K562 (cell line): Measurements from ENCODE around the gene AFF3. TPM values are rescaled to one million over a fixed set of nuclear protein-coding genes. Genes with fewer than 3 reads are reported as not detected.

Source experiments
- ATAC-seq: fragments of 200-7000 bp; cut with Tn5 transposase; 3 replicates; pipeline ENCODE4 v1.9.1; 2020; ENCODE audit warnings: moderate library complexity
- BruUV-seq: library from RNA; stranded (reverse); fragments of 400-500 nt; replicated peaks from 2 replicates; lab custom pipeline; 2021; lab: Mats Ljungman, UMichigan
- CTCF ChIA-PET: fragments of 300-600 bp; formaldehyde crosslinking; extraction: SDS; loops from one replicate; lab custom pipeline; 2021; ENCODE audit warnings: low intra/inter-chr PET ratio; lab: Yijun Ruan, JAX
- POLR2A ChIA-PET: fragments of 300-600, 350-650 bp; sonication (Branson Sonifier 250); formaldehyde crosslinking; extraction: SDS; loops from one replicate; lab custom pipeline; 2021; ENCODE audit warnings: antibody characterized with exemption, inconsistent platforms; lab: Yijun Ruan, JAX
- DNase-seq, 4 experiments: peaks; one replicate each; pipeline versions ENCODE4 v3.0.0 to v3.0.0-alpha.2; 2011 to 2018; ENCODE audit warnings: low spot score in 3 of 4, mixed read lengths in 3 of 4; ENCODE audit errors: extremely low read depth in 1 of 4
- FAIRE-seq: peaks from 2 replicates; lab custom pipeline; 2011; peaks lifted over from hg19 to GRCh38; lab: Jason Lieb, UNC
- H2AFZ ChIP-seq: 2 replicates; pipeline ENCODE4 v1.6.0; 2011; ENCODE audit warnings: low read depth, low read length, control low read depth, inconsistent platforms
- H3K27ac ChIP-seq: fragments of 200-600 bp; 3 replicates; pipeline ENCODE4 v1.8.0; 2011; ENCODE audit warnings: low read depth, mild to moderate bottlenecking, control low read depth, inconsistent platforms, low read length, moderate library complexity, mixed read lengths; ENCODE audit errors: extremely low read depth
- H3K27me3 ChIP-seq, 2 experiments: fragments of 300-600 bp in 1 of 2; 2 replicates in 1 of 2; 3 replicates in 1 of 2; pipeline versions ENCODE4 v1.6.0 to v1.8.0; 2011; ENCODE audit warnings: inconsistent platforms in 2 of 2, low read length in 2 of 2, mild to moderate bottlenecking in 1 of 2, mixed read lengths in 1 of 2, moderate library complexity in 1 of 2; ENCODE audit not compliant: control insufficient read depth in 2 of 2, insufficient read depth in 2 of 2
- H3K36me3 ChIP-seq: fragments of 300-600 bp; 3 replicates; pipeline ENCODE4 v1.8.0; 2011; ENCODE audit warnings: mild to moderate bottlenecking, low read length, inconsistent platforms; ENCODE audit not compliant: control insufficient read depth, insufficient read depth
- H3K4me1 ChIP-seq, 2 experiments: fragments of 200-600 bp in 1 of 2; replicated peaks in 1 of 2; 2 replicates in 1 of 2; 3 replicates in 1 of 2; pipeline versions ENCODE4 v1.5.1 to v1.8.0; 2011; ENCODE audit warnings: inconsistent platforms in 2 of 2, low read length in 2 of 2, mild to moderate bottlenecking in 1 of 2, mixed read lengths in 1 of 2, moderate library complexity in 1 of 2; ENCODE audit not compliant: control insufficient read depth in 2 of 2, insufficient read depth in 2 of 2
- H3K4me2 ChIP-seq: 2 replicates; pipeline ENCODE4 v1.6.1; 2011; ENCODE audit warnings: low read length, control low read depth, inconsistent platforms, mixed read lengths; ENCODE audit not compliant: insufficient read depth
- H3K4me3 ChIP-seq: fragments of 200-600 bp; sonication (generic), shearing (Covaris generic); 2 replicates; pipeline ENCODE4 v1.5.1; 2016; ENCODE audit warnings: control low read depth, inconsistent platforms
- H3K79me2 ChIP-seq: fragments of 200-600 bp; 3 replicates; pipeline ENCODE4 v1.8.0; 2011; ENCODE audit warnings: low read length, inconsistent platforms; ENCODE audit not compliant: control insufficient read depth, insufficient read depth
- H3K9ac ChIP-seq, 2 experiments: 2 replicates each; pipeline versions ENCODE4 v1.6.0 to v1.6.1; 2011; ENCODE audit warnings: low read depth in 2 of 2, low read length in 2 of 2, control low read depth in 1 of 2, inconsistent platforms in 1 of 2, mild to moderate bottlenecking in 1 of 2, mixed read lengths in 1 of 2; ENCODE audit not compliant: insufficient read depth in 1 of 2
- H3K9me1 ChIP-seq: one replicate; pipeline ENCODE4 v1.6.0; 2011; ENCODE audit warnings: inconsistent platforms, mild to moderate bottlenecking, low read length, moderate library complexity; ENCODE audit not compliant: control insufficient read depth, insufficient read depth
- H3K9me3 ChIP-seq: replicated peaks from 2 replicates; pipeline ENCODE4 v1.5.1; 2011; ENCODE audit warnings: low read depth, low read length, inconsistent platforms; ENCODE audit not compliant: control insufficient read depth, insufficient read depth
- H4K20me1 ChIP-seq: replicated peaks from 2 replicates; pipeline ENCODE4 v1.6.1; 2011; ENCODE audit warnings: low read length, inconsistent platforms, mixed read lengths; ENCODE audit not compliant: control insufficient read depth, insufficient read depth
- CBFB ChIP-seq: sonication (generic); formaldehyde crosslinking; IDR thresholded peaks from 2 replicates; pipeline ENCODE4 v1.4.0; 2020; ENCODE audit warnings: mild to moderate bottlenecking, missing genetic modification reagents
- CHD1 ChIP-seq: fragments of 200-600 bp; sonication (generic); IDR thresholded peaks from one replicate; pipeline ENCODE4 v1.6.1; 2012; ENCODE audit warnings: mild to moderate bottlenecking, moderate library complexity, low read length, inconsistent platforms
- DIDO1 ChIP-seq: fragments of 450-650 bp; IDR thresholded peaks from 2 replicates; pipeline ENCODE4 v1.6.1; 2016; ENCODE audit warnings: low read depth, missing biosample characterization, missing genetic modification characterization
- DPF2 ChIP-seq: fragments of 450-650 bp; IDR thresholded peaks from 2 replicates; pipeline ENCODE4 v1.6.1; 2016
- FOXP1 ChIP-seq: sonication (generic); formaldehyde crosslinking; IDR thresholded peaks from 2 replicates; pipeline ENCODE4 v1.8.0; 2022; ENCODE audit warnings: mild to moderate bottlenecking, missing genetic modification reagents
- MAFG ChIP-seq: fragments of 450-650 bp; conservative IDR thresholded peaks from 2 replicates; pipeline ENCODE4 v1.6.1; 2016; ENCODE audit warnings: missing genetic modification characterization, missing compliant biosample characterization
- MYNN ChIP-seq, 2 experiments: sonication (generic); formaldehyde crosslinking in 1 of 2; IDR thresholded peaks; 2 replicates each; pipeline versions ENCODE4 v1.5.0 to v1.6.1; 2016 to 2020; ENCODE audit warnings: antibody characterized with exemption in 1 of 2, missing genetic modification reagents in 1 of 2
- POLR2AphosphoS2 ChIP-seq: IDR thresholded peaks from 2 replicates; pipeline ENCODE4 v1.6.1; 2012; ENCODE audit warnings: low read length, improper control_type of control experiment
- RFX5 ChIP-seq: IDR thresholded peaks from 2 replicates; pipeline ENCODE4 v1.6.1; 2011; ENCODE audit warnings: low read depth, mild to moderate bottlenecking, improper control_type of control experiment, low read length
- SOX6 ChIP-seq: fragments of 450-650 bp; IDR thresholded peaks from 2 replicates; pipeline ENCODE4 v1.6.1; 2014; ENCODE audit warnings: mild to moderate bottlenecking
- ZNF57 ChIP-seq: fragments of 450-650 bp; formaldehyde crosslinking; IDR thresholded peaks from 2 replicates; pipeline ENCODE4 v1.4.0; 2020; ENCODE audit warnings: mild to moderate bottlenecking, moderate library complexity
- whole genome bisulfite sequencing: fragments of 100-300 bp; shearing (Covaris generic); methylation state at CpG from one replicate; pipeline ENCODE4 v1.1.6; 2016; ENCODE audit warnings: low coverage, mixed read lengths; ENCODE audit not compliant: insufficient coverage; ENCODE audit errors: missing lambda C conversion rate; 5-methylcytosine and 5-hydroxymethylcytosine counted together
- in situ Hi-C: fragments of 300-500 bp; cut with MboI; formaldehyde crosslinking; loops from 4 replicates; pipeline ENCODE4 v1.15.0; 2018; ENCODE audit warnings: inconsistent platforms, mixed read lengths
- intact Hi-C: fragments of 100-400 bp; cut with micrococcal nuclease; formaldehyde crosslinking; loops from 2 replicates; pipeline ENCODE4 v1.14.2; 2022
- polyA plus RNA-seq, 8 experiments: library from polyadenylated mRNA; depleted of rRNA in 4 of 8; stranded (reverse) in 5 of 8; unstranded in 3 of 8; fragments of >200 nt; fragmentation: Nextera tagmentation in 2 of 8; fragmentation: Illumina TruSeq in 1 of 8; extraction: Ambion mirVana in 2 of 8; extraction: Trizol in 1 of 8; gene quantifications; 2 replicates each; pipeline versions ENCODE4 v1.2.1 to v1.2.3, GENCODE V29; 2011 to 2014; ENCODE audit warnings: inconsistent platforms in 1 of 8, missing spikeins in 1 of 8
- total RNA-seq, 7 experiments: library from RNA; depleted of rRNA in 6 of 7; stranded (reverse); fragments of >200 nt in 6 of 7; fragmentation: Illumina TruSeq in 2 of 7; extraction: Trizol in 2 of 7; gene quantifications; 2 replicates each; pipeline versions ENCODE4 v1.2.1 to v1.2.3, GENCODE V29; 2011 to 2021; ENCODE audit warnings: low replicate concordance in 1 of 7
- TF ChIP-seq, protein P1 (sequence below): fragments of 250-450 bp; sonication (Bioruptor Pico); IDR thresholded peaks from 2 replicates; pipeline ENCODE4 v1.4.0; 2020; ENCODE audit warnings: mild to moderate bottlenecking, moderate library complexity
- TF ChIP-seq, protein P2 (sequence below): fragments of 200-800 bp; sonication (Bioruptor generic); IDR thresholded peaks from 2 replicates; pipeline ENCODE4 v1.6.1; 2017; ENCODE audit warnings: missing genetic modification characterization, missing compliant biosample characterization
- TF ChIP-seq, protein P3 (sequence below): fragments of 250-450 bp; sonication (Bioruptor Pico); IDR thresholded peaks from 2 replicates; pipeline ENCODE4 v1.8.0; 2022; ENCODE audit warnings: inconsistent platforms, mild to moderate bottlenecking, moderate library complexity, borderline replicate concordance
- TF ChIP-seq, protein P4 (sequence below): fragments of 250-450 bp; sonication (Bioruptor Pico); IDR thresholded peaks from 2 replicates; pipeline ENCODE4 v1.4.0; 2020; ENCODE audit warnings: mild to moderate bottlenecking, moderate library complexity, borderline replicate concordance

Gene AFF3
- total and polyA plus RNA-seq, 9 of the 15 experiments (the other 6 are each of a cell fraction or from before 2014, with no cell fraction given): 0.02 to 0.11 TPM; not detected in 7

DNA sequence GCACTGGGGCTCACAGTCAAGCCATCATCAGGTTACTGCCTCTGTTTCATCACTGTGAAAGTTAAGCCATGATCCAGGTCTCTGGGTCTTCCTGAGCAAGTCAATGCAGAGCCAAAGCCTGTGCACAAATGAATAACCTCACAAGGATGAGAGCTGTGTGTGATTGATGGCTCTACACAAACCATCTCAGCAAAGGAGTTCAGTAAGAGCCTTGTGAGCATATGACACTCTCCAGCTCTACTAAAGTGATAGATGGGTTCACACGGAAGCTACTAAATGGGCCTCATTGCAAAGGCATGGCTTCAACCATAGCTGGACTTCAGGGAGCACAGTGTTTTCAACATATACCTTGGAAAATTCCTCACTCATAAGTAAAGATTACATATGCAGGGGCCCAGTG is 101.5 kb downstream of the AFF3 start:
- ATAC-seq (no peak), DNase-seq (no peak), FAIRE-seq (no peak)
- Histone ChIP-seq H3K4me3 (no peak overlapping the region), H4K20me1 (no peaks in the 10 kb centered on the region), H3K27me3 (peaks cover 5 to 24% of the 10 kb centered on the region in 2 experiments; a peak in 4 of 5 replicates), H3K9me3 (no peaks in the 10 kb centered on the region), H3K9me1 (no peaks in the 10 kb centered on the region), H3K4me1 (no peaks in the 10 kb centered on the region), H3K79me2 (no peaks in the 10 kb centered on the region), H3K4me2 (no peak overlapping the region), H2AFZ (no peak overlapping the region), H3K27ac (no peak overlapping the region), H3K9ac (no peak overlapping the region), H3K36me3 (no peaks in the 10 kb centered on the region)
- WGBS: 0% methylated on average over 1 of the region's 1 CpG
- intact Hi-C loops (no loop called here), in situ Hi-C loops (no loop called here)
- no TSS peak for BruUV-seq
- ChIA-PET POLR2A (interaction anchor here (0.6 kb wide), 1 partner anchor 152 kb away, joined by 3 read pairs; no protein-coding TSS in a partner anchor), CTCF (no interaction called here)
- TF ChIP-seq, protein P1, sequence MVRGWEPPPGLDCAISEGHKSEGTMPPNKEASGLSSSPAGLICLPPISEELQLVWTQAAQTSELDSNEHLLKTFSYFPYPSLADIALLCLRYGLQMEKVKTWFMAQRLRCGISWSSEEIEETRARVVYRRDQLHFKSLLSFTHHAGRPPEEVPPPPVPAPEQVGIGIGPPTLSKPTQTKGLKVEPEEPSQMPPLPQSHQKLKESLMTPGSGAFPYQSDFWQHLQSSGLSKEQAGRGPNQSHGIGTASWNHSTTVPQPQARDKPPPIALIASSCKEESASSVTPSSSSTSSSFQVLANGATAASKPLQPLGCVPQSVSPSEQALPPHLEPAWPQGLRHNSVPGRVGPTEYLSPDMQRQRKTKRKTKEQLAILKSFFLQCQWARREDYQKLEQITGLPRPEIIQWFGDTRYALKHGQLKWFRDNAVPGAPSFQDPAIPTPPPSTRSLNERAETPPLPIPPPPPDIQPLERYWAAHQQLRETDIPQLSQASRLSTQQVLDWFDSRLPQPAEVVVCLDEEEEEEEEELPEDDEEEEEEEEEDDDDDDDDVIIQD (CRISPR knock-in tag): no peak
- no peak for TF ChIP-seq MAFG (tag)
- no peak for TF ChIP-seq MYNN (IDR thresholded peaks at IDR 0.05)
- TF ChIP-seq MYNN (CRISPR knock-in tag; IDR thresholded peaks at IDR 0.05): no peak
- TF ChIP-seq CHD1: no peak
- TF ChIP-seq CBFB: no peak
- no peak for TF ChIP-seq FOXP1
- no peak for TF ChIP-seq RFX5
- no peak for TF ChIP-seq SOX6
- TF ChIP-seq, protein P2, sequence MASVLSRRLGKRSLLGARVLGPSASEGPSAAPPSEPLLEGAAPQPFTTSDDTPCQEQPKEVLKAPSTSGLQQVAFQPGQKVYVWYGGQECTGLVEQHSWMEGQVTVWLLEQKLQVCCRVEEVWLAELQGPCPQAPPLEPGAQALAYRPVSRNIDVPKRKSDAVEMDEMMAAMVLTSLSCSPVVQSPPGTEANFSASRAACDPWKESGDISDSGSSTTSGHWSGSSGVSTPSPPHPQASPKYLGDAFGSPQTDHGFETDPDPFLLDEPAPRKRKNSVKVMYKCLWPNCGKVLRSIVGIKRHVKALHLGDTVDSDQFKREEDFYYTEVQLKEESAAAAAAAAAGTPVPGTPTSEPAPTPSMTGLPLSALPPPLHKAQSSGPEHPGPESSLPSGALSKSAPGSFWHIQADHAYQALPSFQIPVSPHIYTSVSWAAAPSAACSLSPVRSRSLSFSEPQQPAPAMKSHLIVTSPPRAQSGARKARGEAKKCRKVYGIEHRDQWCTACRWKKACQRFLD (CRISPR knock-in tag): no peak
- TF ChIP-seq DPF2: no peak
- TF ChIP-seq, protein P3, sequence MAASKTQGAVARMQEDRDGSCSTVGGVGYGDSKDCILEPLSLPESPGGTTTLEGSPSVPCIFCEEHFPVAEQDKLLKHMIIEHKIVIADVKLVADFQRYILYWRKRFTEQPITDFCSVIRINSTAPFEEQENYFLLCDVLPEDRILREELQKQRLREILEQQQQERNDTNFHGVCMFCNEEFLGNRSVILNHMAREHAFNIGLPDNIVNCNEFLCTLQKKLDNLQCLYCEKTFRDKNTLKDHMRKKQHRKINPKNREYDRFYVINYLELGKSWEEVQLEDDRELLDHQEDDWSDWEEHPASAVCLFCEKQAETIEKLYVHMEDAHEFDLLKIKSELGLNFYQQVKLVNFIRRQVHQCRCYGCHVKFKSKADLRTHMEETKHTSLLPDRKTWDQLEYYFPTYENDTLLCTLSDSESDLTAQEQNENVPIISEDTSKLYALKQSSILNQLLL (CRISPR knock-in tag): no peak
- TF ChIP-seq DIDO1: no peak
- TF ChIP-seq, protein P4, sequence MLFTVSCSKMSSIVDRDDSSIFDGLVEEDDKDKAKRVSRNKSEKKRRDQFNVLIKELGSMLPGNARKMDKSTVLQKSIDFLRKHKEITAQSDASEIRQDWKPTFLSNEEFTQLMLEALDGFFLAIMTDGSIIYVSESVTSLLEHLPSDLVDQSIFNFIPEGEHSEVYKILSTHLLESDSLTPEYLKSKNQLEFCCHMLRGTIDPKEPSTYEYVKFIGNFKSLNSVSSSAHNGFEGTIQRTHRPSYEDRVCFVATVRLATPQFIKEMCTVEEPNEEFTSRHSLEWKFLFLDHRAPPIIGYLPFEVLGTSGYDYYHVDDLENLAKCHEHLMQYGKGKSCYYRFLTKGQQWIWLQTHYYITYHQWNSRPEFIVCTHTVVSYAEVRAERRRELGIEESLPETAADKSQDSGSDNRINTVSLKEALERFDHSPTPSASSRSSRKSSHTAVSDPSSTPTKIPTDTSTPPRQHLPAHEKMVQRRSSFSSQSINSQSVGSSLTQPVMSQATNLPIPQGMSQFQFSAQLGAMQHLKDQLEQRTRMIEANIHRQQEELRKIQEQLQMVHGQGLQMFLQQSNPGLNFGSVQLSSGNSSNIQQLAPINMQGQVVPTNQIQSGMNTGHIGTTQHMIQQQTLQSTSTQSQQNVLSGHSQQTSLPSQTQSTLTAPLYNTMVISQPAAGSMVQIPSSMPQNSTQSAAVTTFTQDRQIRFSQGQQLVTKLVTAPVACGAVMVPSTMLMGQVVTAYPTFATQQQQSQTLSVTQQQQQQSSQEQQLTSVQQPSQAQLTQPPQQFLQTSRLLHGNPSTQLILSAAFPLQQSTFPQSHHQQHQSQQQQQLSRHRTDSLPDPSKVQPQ (CRISPR knock-in tag): no peak
- TF ChIP-seq ZNF57: no peak
- no peak for TF ChIP-seq POLR2AphosphoS2
